SK-N-SH (cell line): ENCODE results near the gene MAPK13.

ENCODE experiments used
- NFIC ChIP-seq: IDR thresholded peaks from 2 replicates; pipeline ENCODE4 v1.4.0; 2012; ENCODE audit warnings: borderline replicate concordance
- POLR2AphosphoS5 ChIP-seq: IDR thresholded peaks from 2 replicates; pipeline ENCODE4 v1.6.1; 2012; ENCODE audit warnings: low read depth, low read length
- RXRA ChIP-seq: IDR thresholded peaks from 2 replicates; pipeline ENCODE4 v1.4.0; 2012; ENCODE audit warnings: low read depth, mild to moderate bottlenecking, borderline replicate concordance
- TEAD4 ChIP-seq: IDR thresholded peaks from 2 replicates; pipeline ENCODE4 v1.4.0; 2012; ENCODE audit warnings: mild to moderate bottlenecking, borderline replicate concordance; ENCODE audit not compliant: insufficient read depth
- TF ChIP-seq, protein P1 (sequence below): fragments of 200-600 bp; sonication (generic); IDR thresholded peaks from 2 replicates; pipeline ENCODE4 v1.6.1; 2017; ENCODE audit warnings: antibody characterized with exemption, mild to moderate bottlenecking, moderate library complexity

- TF ChIP-seq NFIC = no peak
- TF ChIP-seq RXRA = no peak
- TF ChIP-seq, protein P1, sequence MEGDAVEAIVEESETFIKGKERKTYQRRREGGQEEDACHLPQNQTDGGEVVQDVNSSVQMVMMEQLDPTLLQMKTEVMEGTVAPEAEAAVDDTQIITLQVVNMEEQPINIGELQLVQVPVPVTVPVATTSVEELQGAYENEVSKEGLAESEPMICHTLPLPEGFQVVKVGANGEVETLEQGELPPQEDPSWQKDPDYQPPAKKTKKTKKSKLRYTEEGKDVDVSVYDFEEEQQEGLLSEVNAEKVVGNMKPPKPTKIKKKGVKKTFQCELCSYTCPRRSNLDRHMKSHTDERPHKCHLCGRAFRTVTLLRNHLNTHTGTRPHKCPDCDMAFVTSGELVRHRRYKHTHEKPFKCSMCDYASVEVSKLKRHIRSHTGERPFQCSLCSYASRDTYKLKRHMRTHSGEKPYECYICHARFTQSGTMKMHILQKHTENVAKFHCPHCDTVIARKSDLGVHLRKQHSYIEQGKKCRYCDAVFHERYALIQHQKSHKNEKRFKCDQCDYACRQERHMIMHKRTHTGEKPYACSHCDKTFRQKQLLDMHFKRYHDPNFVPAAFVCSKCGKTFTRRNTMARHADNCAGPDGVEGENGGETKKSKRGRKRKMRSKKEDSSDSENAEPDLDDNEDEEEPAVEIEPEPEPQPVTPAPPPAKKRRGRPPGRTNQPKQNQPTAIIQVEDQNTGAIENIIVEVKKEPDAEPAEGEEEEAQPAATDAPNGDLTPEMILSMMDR = no peak
- TF ChIP-seq POLR2AphosphoS5 = no peak
- TF ChIP-seq TEAD4 = no peak
These were observed 41.3 kb upstream of the MAPK13 start for GRCh38 chr6:36089048-36089447.
